ENCODE results near the gene LENEP. TPM values are rescaled to one million over a fixed set of nuclear protein-coding genes. Genes with fewer than 3 reads are reported as not detected.
A peak's percentile ranks its signal among the peaks of the same experiment; 100 is the strongest.

The LENEP gene
- total RNA-seq, 4 donors from 2014 or later, result not detected

DNA sequence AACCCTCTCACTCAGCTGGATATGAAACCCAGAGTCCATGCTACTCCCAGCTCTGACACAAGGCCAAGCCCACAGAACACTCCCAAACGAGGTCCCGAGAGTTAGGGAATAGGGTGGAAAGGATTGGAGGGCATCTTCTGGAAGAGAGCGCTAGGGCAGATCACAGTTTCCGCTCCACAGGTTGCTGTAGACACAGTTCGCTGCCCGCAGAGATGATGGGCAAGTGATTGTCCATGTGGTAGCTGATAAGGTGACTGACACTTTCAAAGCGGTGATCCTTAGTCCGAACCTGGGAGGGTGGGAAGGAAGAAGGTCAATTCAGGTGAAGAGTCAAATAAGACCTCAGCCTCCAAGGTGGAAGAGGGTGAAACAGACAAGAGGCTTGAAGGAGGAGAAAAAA is 29.7 kb upstream of the LENEP start:
- 83 to 86% methylated on average over 8 of the region's 8 CpGs for WGBS, 2 donors
- H3K4me3 ChIP-seq (replicated peaks in 1 of 3), result no peak overlapping the region
- intact Hi-C loops (cut with DNase I), result loop anchor here (5.0 kb wide), 1 partner anchor 34 kb away; no protein-coding TSS in a partner anchor
- no peaks in the 10 kb centered on the region for H3K9me3 ChIP-seq
- TF ChIP-seq CTCF (IDR thresholded peaks at IDR 0.05) (no peak), POLR2A (IDR thresholded peaks at IDR 0.05) (no peak)
- DNase-seq, result no peak
- H3K36me3 ChIP-seq, result peaks cover 31% of the 10 kb centered on the region in 2 donors
- H3K27ac ChIP-seq, result no peak overlapping the region
- no peaks in the 10 kb centered on the region for H3K27me3 ChIP-seq
- peaks cover 25 to 32% of the 10 kb centered on the region in 2 donors for H3K4me1 ChIP-seq

- Histone ChIP-seq H3K36me3 (peaks cover 30 to 31% of the 10 kb centered on the region in 2 donors), H3K4me3 (replicated peaks in 1 of 3) (no peak overlapping the region), H3K4me1 (peaks cover 19 to 34% of the 10 kb centered on the region in 2 donors), H3K27ac (no peak overlapping the region), H3K27me3 (no peaks in the 10 kb centered on the region), H3K9me3 (no peaks in the 10 kb centered on the region)
- TF ChIP-seq CTCF (IDR thresholded peaks at IDR 0.05) (no peak), POLR2A (IDR thresholded peaks at IDR 0.05) (no peak)
- intact Hi-C loops (cut with DNase I), result loop anchor here (5.0 kb wide), 1 partner anchor 33 kb away; no protein-coding TSS in a partner anchor
- DNase-seq, result no peak
- whole genome bisulfite sequencing, 2 donors, result 94 to 97% methylated on average over 6 of the region's 6 CpGs
Observed at GRCh38 chr1:154964359-154964758, 29.0 kb upstream of the LENEP start.

GRCh38 chr1:154966111-154966510 is 27.3 kb upstream of the LENEP start:
- intact Hi-C loops (cut with DNase I), result no loop called here
- H3K27me3 ChIP-seq, result no peaks in the 10 kb centered on the region
- peaks cover 27 to 43% of the 10 kb centered on the region in 2 donors for H3K4me1 ChIP-seq
- no peak overlapping the region for H3K4me3 ChIP-seq (replicated peaks in 1 of 3)
- DNase-seq, result no peak
- H3K9me3 ChIP-seq, result no peaks in the 10 kb centered on the region
- WGBS, 2 donors, result 92 to 93% methylated on average over 3 to 5 of the region's 7 CpGs
- TF ChIP-seq CTCF (IDR thresholded peaks at IDR 0.05) (no peak), POLR2A (IDR thresholded peaks at IDR 0.05) (no peak)
- peak overlapping the region in 1 of 3 donors; percentile 19 for H3K27ac ChIP-seq
- peaks cover 26 to 31% of the 10 kb centered on the region in 2 donors for H3K36me3 ChIP-seq

GRCh38 chr1:154967331-154967950 is 25.9 kb upstream of the LENEP start:
- TF ChIP-seq CTCF (IDR thresholded peaks at IDR 0.05), result no peak
- TF ChIP-seq POLR2A (IDR thresholded peaks at IDR 0.05), result no peak
- 77 to 89% methylated on average over 4 to 5 of the region's 5 CpGs for WGBS, 2 donors
- Histone ChIP-seq H3K4me3 (replicated peaks in 1 of 3) (no peak overlapping the region), H3K27me3 (no peaks in the 10 kb centered on the region), H3K27ac (peak overlapping the region in 2 of 3 donors; percentile 36 to 95), H3K4me1 (peaks cover 36 to 54% of the 10 kb centered on the region in 2 donors), H3K36me3 (peaks cover 26 to 31% of the 10 kb centered on the region in 2 donors), H3K9me3 (no peaks in the 10 kb centered on the region)
- intact Hi-C loops (cut with DNase I), result no loop called here
- DNase-seq, result no peak

GRCh38 chr1:154968731-154969130 is 24.7 kb upstream of the LENEP start:
- WGBS, 2 donors, result 78 to 87% methylated on average over 3 of the region's 3 CpGs
- DNase-seq, result no peak
- H3K27me3 ChIP-seq, result no peaks in the 10 kb centered on the region
- intact Hi-C loops (cut with DNase I), result no loop called here
- peaks cover 37 to 51% of the 10 kb centered on the region in 2 donors for H3K4me1 ChIP-seq
- H3K36me3 ChIP-seq, result peaks cover 23 to 31% of the 10 kb centered on the region in 2 donors
- no peak overlapping the region for H3K4me3 ChIP-seq (replicated peaks in 1 of 3)
- H3K27ac ChIP-seq, result peak overlapping the region in 2 of 3 donors; percentile 95 to 98
- no peaks in the 10 kb centered on the region for H3K9me3 ChIP-seq
- TF ChIP-seq CTCF (IDR thresholded peaks at IDR 0.05) (no peak), POLR2A (IDR thresholded peaks at IDR 0.05) (no peak)
